NCI-H1105 treated with DMSO at 0.1 percent for 48 hours (cell line): ENCODE results near the gene EYS.

Experiments used
- DNase-seq: peaks from one replicate; lab custom pipeline; 2025; lab: John Stamatoyannopoulos, UW

Gene EYS

DNA sequence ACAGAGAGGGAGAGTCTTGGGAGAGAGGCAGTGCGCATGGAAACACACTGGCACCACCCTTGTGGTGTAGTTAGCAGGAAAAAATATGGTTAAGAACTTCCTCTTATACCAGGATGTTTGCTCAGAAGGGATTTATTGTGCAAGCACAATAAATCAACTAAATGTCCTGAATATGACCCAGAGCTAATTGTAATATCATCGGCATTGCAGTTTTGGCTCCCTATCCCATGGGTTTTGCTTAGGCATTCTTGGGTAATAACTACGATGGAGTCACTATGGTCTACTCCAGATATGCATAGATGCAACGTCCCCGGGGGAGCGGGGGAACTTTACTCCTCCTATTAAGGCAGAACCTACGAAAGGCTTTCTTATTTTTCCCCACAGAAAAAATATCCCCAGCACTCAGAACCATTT lies 751.6 kb downstream of the EYS start:
- no peak for DNase-seq

GRCh38 chr6:64949257-64949656 lies 757.8 kb downstream of the EYS start:
- DNase-seq, result no peak

GRCh38 chr6:64948261-64948660 lies 758.8 kb downstream of the EYS start:
- no peak for DNase-seq

DNA sequence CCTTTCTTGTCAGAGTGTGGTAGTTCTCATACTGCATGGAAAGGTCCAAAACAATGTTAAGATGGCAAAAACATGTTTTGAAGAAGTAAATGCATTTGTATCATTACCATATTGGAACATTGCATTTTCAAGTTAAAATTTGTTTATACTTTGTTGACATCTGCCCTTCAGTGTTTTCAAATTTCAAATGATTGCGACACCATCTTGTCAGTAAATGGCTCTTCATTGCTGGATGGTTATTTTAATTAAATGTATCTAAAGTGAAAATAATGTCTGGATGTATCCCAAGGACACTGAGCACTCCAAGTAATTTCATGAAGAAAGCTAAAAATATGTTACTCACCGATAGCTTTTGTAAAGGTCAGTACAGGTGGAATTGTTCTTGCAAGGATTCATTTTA lies 761.6 kb downstream of the EYS start:
- no peak for DNase-seq

- DNase-seq, result no peak
Observed at GRCh38 chr6:64932486-64932885, 774.5 kb downstream of the EYS start.

- DNase-seq, result no peak
Observed at GRCh38 chr6:64930681-64931080, 776.3 kb downstream of the EYS start.

DNA sequence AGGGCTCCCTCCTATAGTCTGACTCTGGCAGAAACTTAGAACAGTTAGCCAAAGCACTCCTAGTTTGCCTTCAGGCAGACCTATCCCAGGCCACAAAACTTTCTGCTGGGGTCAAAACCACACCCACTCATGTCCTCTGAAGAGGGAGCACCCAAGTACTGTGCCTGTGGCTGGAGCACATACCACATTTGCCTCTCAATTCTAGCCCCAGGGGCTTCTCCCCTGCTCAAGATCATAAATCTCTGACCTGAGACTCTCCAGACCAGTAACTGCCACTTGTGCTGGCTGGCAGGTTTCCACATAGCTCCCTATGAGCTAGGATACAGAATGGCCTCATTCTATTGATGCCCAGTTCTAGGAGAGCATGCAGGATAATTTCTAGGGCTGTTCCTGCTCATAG lies 781.0 kb downstream of the EYS start:
- no peak for DNase-seq

- DNase-seq, result no peak
Observed at GRCh38 chr6:64920257-64920656, 786.8 kb downstream of the EYS start.

- DNase-seq, result no peak
Observed at GRCh38 chr6:64914124-64914523, 792.9 kb downstream of the EYS start.

- no peak for DNase-seq
Observed at GRCh38 chr6:64912966-64913365, 794.1 kb downstream of the EYS start.

DNA sequence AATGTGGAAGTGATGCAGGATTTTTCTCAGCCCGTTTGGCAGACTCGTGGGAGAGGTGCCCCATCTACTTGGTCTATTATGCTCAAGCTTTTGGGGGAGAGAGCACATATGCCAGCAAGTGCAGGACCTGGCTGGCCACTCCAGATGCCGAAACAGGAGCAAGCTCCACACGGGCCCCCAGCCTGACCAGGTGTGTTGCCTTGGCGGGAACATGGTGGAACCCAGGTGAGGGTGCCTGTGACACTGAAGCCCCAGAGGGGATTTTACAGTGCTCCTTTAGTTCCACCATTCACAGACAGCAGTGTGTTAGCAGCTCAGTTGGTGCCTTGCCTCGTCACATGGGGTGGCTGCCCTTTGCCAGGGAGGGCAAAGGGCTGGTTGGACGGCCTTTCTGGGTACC lies 798.9 kb downstream of the EYS start:
- DNase-seq, result no peak

GRCh38 chr6:64904616-64905015 lies 802.4 kb downstream of the EYS start:
- no peak for DNase-seq

GRCh38 chr6:64902596-64902995 lies 804.4 kb downstream of the EYS start:
- DNase-seq, result peak; percentile 23

DNA sequence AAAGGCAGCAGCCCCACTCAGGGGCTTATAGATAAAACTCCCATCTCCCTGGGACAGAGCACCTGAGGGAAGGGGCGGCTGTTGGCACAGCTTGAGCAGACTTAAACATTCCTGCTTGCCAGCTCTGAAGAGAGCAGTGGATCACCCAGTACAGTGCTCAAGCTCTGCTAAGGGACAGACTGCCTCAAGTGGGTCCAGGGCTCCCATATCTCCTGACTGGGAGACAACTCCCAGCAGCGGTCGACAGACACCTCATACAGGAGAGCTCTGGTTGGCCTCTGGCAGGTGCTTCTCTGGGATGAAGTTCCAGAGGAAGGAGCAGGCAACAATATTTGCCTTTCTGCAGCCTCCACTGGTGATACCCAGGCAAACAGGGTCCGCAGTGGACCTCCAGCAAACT lies 810.1 kb downstream of the EYS start:
- no peak for DNase-seq

DNA sequence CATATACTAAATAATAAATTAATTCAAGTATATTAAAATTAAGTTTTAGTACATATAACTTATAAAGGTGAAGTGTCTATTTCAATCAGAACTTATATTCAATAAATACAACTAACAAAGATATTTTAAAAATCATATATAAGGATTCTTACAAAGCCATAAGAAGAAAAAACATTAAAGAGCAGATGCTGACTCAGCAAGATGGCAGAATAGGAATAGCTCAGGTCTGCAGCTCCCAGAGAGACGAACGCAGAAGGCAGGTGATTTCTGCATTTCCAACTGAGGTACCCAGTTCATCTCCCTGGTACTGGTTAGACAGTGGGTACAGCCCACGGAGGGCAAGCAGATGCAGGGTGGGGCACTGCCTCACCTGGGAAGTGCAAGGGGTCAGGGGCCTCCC lies 811.1 kb downstream of the EYS start:
- no peak for DNase-seq

GRCh38 chr6:64890609-64891008 lies 816.4 kb downstream of the EYS start:
- DNase-seq, result no peak

DNA sequence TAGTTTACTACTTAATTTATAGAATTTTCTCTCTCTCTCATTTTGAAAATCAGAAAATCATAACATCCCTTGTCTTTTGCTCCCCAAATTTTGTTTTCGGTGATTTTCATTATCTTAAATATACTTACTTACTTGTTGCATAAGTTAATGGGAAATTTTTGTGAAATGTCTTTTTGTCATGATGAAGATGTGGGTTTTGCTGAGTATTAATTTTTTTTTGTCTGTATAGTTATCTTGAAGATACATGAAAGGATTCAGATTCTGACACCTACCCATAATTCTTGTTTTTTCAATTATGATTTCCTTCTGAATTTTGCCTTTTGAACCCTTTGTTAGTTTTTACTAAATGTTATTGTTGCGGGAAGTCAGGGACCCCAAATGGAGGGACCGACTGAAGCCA lies 817.9 kb downstream of the EYS start:
- no peak for DNase-seq

GRCh38 chr6:64874776-64875175 lies 832.2 kb downstream of the EYS start:
- no peak for DNase-seq

GRCh38 chr6:64872633-64873032 lies 834.4 kb downstream of the EYS start:
- no peak for DNase-seq

DNA sequence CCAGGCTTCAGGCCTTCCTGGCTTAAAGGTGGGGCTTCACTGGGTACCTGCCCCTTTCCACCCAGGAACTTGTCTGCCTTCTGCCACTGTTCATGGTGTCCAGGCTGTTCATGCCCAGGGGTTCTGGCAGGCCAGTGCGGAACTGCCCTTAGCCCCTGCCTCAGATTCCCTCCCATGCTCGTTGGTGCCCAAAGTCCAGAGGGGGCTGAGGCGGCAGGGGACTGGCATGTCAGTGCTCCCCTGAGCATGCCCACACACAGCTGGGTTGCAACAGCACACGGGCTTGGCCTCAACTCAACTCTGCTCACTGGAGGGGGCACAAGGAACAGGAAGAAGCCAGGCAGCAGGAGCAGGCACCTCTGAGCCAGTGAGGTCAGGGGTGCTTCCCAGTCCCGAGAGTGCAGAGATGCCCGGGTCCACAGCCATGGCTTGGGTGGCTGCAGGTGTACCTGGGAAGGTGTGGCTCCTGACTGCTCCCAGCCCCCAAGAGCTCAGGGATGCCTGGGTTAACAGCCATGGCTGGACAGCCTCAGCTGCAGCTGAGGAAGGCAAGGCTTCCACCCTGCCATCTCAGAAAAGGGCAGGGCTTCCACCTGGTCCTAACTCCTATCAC lies 845.9 kb downstream of the EYS start:
- DNase-seq, result no peak

DNA sequence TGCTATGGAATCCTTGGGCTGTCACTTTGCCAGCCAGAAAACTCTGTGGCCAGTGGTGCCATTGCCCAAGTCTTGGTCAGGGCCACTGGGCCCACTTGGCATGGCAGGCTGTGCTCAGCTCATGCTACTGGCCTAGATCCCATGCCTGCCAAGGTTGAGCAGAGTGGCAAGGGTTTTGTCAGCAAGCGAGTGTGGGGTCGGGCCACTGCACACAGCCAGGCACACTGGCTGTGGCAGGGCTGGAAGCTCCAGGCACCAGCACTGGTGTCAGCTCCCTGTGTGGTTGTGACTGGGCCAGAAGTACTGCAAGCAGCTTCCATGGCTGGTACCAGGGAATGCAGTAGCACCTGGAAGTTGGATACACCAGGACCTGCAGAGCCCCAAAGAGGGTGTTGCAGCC lies 846.8 kb downstream of the EYS start:
- DNase-seq, result no peak

DNA sequence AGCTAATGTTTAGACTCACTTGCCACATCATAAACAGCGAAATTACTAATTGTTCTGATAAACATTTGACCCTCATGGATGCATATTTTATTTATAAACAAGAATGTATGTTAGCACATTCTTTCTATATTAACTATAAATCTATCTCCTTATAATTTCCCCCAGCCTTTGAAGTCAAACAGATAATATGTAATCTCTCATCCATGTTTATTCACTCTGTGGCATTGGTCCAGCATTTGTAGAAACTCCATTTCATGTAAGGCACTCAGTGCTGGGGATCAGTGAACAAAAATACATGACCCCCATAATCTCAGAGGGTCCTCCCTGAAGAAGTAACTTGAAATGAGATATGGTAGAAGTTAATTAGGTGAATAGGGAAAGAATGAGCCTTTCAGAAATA lies 856.9 kb downstream of the EYS start:
- DNase-seq, result no peak

GRCh38 chr6:64848467-64848866 lies 858.6 kb downstream of the EYS start:
- DNase-seq, result no peak

DNA sequence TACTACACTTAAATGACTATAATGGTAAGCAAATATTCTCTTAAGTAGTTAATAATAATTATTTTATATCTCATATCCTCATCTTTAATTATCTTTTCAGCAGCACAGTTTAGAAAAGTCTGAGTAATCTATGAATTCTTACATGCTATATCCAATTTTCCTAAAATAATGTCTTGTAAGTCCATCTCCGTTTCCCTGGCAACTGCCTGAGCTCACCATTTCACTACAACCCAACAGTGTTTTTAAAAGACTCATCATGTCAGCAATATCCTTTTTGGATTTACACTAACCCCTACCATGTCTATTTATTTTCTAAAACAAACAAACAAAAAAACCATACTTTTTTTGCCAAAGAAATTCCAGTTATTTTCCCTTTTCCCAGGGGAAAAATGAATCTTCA lies 859.6 kb downstream of the EYS start:
- no peak for DNase-seq

- DNase-seq, result peak; percentile 2
Observed at GRCh38 chr6:64838726-64839125, 868.3 kb downstream of the EYS start.
